Endothelial cell (in vitro differentiated cells): ENCODE results near the gene SLC6A13. TPM values are rescaled to one million over a fixed set of nuclear protein-coding genes. Genes with fewer than 3 reads are reported as not detected.

Experiments used
- DNase-seq: peaks from one replicate; pipeline ENCODE4 v3.0.0; 2021; ENCODE audit warnings: low spot score
- H3K27ac Mint-ChIP-seq: one replicate; pipeline ENCODE4 v1.8.0; 2021; ENCODE audit warnings: mixed read lengths, inconsistent platforms; ENCODE audit not compliant: unreplicated experiment
- H3K27me3 Mint-ChIP-seq: one replicate; pipeline ENCODE4 v1.8.0; 2021; ENCODE audit warnings: mild to moderate bottlenecking, moderate library complexity, mixed read lengths, inconsistent platforms; ENCODE audit not compliant: unreplicated experiment
- H3K36me3 Mint-ChIP-seq: one replicate; pipeline ENCODE4 v1.8.0; 2021; ENCODE audit warnings: mild to moderate bottlenecking, low read depth, mixed read lengths, inconsistent platforms; ENCODE audit not compliant: unreplicated experiment
- H3K4me1 Mint-ChIP-seq: one replicate; pipeline ENCODE4 v1.8.0; 2021; ENCODE audit warnings: mild to moderate bottlenecking, mixed read lengths, inconsistent platforms; ENCODE audit not compliant: unreplicated experiment
- H3K4me3 Mint-ChIP-seq: one replicate; pipeline ENCODE4 v1.8.0; 2021; ENCODE audit warnings: mild to moderate bottlenecking, mixed read lengths, inconsistent platforms; ENCODE audit not compliant: unreplicated experiment
- H3K9me3 Mint-ChIP-seq: one replicate; pipeline ENCODE4 v1.8.0; 2021; ENCODE audit warnings: mixed read lengths, inconsistent platforms; ENCODE audit not compliant: unreplicated experiment
- CTCF ChIP-seq: fragments of 200-600 bp; sonication (generic); IDR thresholded peaks from one replicate; pipeline ENCODE4 v1.5.0; 2021; ENCODE audit warnings: antibody characterized with exemption; ENCODE audit not compliant: unreplicated experiment
- total RNA-seq: library from RNA; stranded (reverse); fragmentation: NEBNext Ultra II Directional; extraction: Animal tissue kit (Norgen Biotek cat#: 25700); gene quantifications from one replicate; pipeline ENCODE4 v1.2.1, GENCODE V29; 2021; ENCODE audit not compliant: unreplicated experiment

The SLC6A13 gene
- total RNA-seq, 1 donor from 2014 or later = 0.90 TPM

- TF ChIP-seq CTCF = no peak
- H3K27me3 Mint-ChIP-seq = peaks cover 16% of the 10 kb centered on the region
These were observed 66.2 kb downstream of the SLC6A13 start for GRCh38 chr12:196436-196835.

DNA sequence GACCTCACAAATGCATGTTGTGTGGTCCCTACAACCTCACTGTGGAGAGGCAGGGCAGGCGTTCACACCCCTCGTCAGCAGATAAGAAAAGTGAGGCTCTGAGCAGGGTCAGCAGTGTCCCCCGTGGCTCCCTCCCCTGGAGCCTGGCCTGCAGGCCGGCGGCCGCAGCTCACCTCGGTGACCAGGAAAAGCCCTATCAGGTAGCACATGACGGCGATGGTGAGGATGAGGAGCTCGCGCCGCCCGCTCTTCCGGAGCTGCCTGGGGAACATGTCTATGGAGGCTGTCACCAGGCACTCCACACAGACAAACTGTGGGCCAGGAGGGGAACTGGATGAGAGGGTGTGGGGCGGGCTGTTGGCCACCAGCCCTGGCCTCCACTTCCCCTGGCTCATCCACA lies 66.7 kb downstream of the SLC6A13 start:
- Mint-ChIP-seq H3K4me3 (no peak overlapping the region), H3K4me1 (peaks cover 4% of the 10 kb centered on the region), H3K27ac (no peak overlapping the region), H3K27me3 (peaks cover 12% of the 10 kb centered on the region), H3K36me3 (peaks cover 2% of the 10 kb centered on the region), H3K9me3 (no peaks in the 10 kb centered on the region)
- no peak for TF ChIP-seq CTCF
- no peak for DNase-seq

More at GRCh38 chr12:196436-196835, 66.2 kb downstream of the SLC6A13 start:
- no peak for DNase-seq
- Mint-ChIP-seq H3K4me3 (no peak overlapping the region), H3K36me3 (peaks cover 2% of the 10 kb centered on the region), H3K4me1 (peaks cover 4% of the 10 kb centered on the region), H3K27ac (no peak overlapping the region), H3K9me3 (no peaks in the 10 kb centered on the region)

DNA sequence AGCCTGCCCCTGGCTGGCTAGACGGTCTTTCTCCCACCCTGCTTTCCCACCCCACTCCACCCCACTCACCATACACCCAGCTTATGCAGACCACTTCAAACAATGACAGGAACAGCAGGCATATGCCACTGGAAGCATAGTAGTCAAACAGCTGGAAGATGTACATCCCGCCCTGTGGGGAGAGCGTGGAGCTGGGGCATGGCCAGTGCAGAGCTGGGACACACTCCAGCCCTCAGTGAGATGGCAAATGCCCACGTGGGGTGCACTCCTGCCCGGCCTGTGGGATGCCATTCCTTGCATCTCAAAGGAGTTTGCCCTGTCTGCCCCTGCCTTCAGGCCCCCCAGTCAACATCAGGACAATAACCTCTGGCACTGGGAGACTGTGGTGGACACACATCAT lies 67.5 kb downstream of the SLC6A13 start:
- H3K36me3 Mint-ChIP-seq = peaks cover 2% of the 10 kb centered on the region
- H3K9me3 Mint-ChIP-seq = no peaks in the 10 kb centered on the region
- peaks cover 8% of the 10 kb centered on the region for H3K27me3 Mint-ChIP-seq

DNA sequence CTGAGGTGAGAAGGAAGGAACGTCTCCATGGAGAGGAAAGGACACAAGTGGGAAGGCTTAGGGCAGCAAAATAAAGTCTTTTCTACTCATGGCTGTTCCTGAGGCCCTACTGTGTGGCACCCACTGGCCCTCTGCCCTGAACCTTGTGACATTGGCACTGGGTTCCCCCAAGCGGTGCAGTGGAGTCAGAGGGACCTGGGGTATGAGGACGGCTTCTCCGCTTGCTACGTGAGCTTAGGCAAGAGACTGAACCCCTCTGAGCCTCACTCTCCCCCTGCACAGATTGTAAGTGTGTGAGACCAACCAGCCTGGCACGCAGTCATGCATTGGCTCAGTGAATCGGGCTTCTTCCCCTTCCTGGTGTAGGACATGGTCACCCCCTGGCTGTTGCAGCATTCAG lies 68.4 kb downstream of the SLC6A13 start:
- no peak for DNase-seq
- H3K4me3 Mint-ChIP-seq = no peak overlapping the region
- H3K27me3 Mint-ChIP-seq = peaks cover 8% of the 10 kb centered on the region
- no peak for TF ChIP-seq CTCF
- no peaks in the 10 kb centered on the region for H3K9me3 Mint-ChIP-seq
- no peak overlapping the region for H3K27ac Mint-ChIP-seq
- H3K36me3 Mint-ChIP-seq = peaks cover 2% of the 10 kb centered on the region
- H3K4me1 Mint-ChIP-seq = peaks cover 6% of the 10 kb centered on the region

More for the DNA sequence above, 67.5 kb downstream of the SLC6A13 start:
- TF ChIP-seq CTCF = no peak
- H3K27ac Mint-ChIP-seq = no peak overlapping the region
- DNase-seq = no peak
- no peak overlapping the region for H3K4me3 Mint-ChIP-seq
- H3K4me1 Mint-ChIP-seq = peaks cover 4% of the 10 kb centered on the region

- Mint-ChIP-seq H3K27ac (no peak overlapping the region), H3K4me1 (peaks cover 6% of the 10 kb centered on the region), H3K9me3 (no peaks in the 10 kb centered on the region), H3K27me3 (peaks cover 9% of the 10 kb centered on the region), H3K36me3 (peaks cover 2% of the 10 kb centered on the region), H3K4me3 (no peak overlapping the region)
- DNase-seq = no peak
- no peak for TF ChIP-seq CTCF
These were observed 69.4 kb downstream of the SLC6A13 start for GRCh38 chr12:193261-193660.
